B cell (primary cell): ENCODE measurements around the gene ST7L. TPM values are rescaled to one million over a fixed set of nuclear protein-coding genes. Genes with fewer than 3 reads are reported as not detected.

Source experiments
- ATAC-seq: fragments of 200-7000 bp; cut with Tn5 transposase; one replicate; pipeline ENCODE4 v1.10.0; 2021; ENCODE audit warnings: low read depth, mild to moderate bottlenecking, moderate number of reproducible peaks, moderate library complexity
- CTCF ChIA-PET: fragments of 350-600 bp; sonication (Branson Sonifier 250); formaldehyde crosslinking; loops from one replicate; lab custom pipeline; 2021; ENCODE audit warnings: antibody characterized with exemption, inconsistent platforms; lab: Charles Lee
- POLR2A ChIA-PET: fragments of 350-600 bp; sonication (Branson Sonifier 250); formaldehyde crosslinking; loops from one replicate; lab custom pipeline; 2021; ENCODE audit warnings: antibody characterized with exemption; lab: Charles Lee
- DNase-seq: peaks from one replicate; pipeline ENCODE4 v3.0.0; 2013
- H2AFZ ChIP-seq: 2 replicates; pipeline ENCODE4 v1.6.1; 2012; ENCODE audit warnings: mild to moderate bottlenecking, low read depth, low read length; ENCODE audit not compliant: insufficient read depth, poor library complexity, severe bottlenecking
- H3K27ac ChIP-seq, 2 donors: 1 replicate in 1 of 2; 2 replicates in 1 of 2; pipeline ENCODE4 v1.5.1; 2012 to 2013; ENCODE audit warnings: low read length in 2 of 2, mild to moderate bottlenecking in 2 of 2, moderate library complexity in 1 of 2
- H3K27me3 ChIP-seq, 4 experiments: fragments of 200-600 bp in 1 of 4; sonication (generic) in 1 of 4; replicated peaks in 1 of 4; 1 replicate in 2 of 4; 2 replicates in 2 of 4; pipeline versions ENCODE4 v1.6.1 to v1.7.0; 2013 to 2016; ENCODE audit warnings: low read length in 3 of 4, mild to moderate bottlenecking in 2 of 4, mixed read lengths in 1 of 4, moderate library complexity in 1 of 4; ENCODE audit not compliant: insufficient read depth in 4 of 4, control insufficient read depth in 3 of 4; ENCODE audit errors: control extremely low read depth in 1 of 4
- H3K36me3 ChIP-seq, 2 experiments: replicated peaks in 1 of 2; 1 replicate in 1 of 2; 2 replicates in 1 of 2; pipeline versions ENCODE4 v1.6.1 to v1.7.1; 2013; ENCODE audit warnings: low read length in 1 of 2; ENCODE audit not compliant: insufficient read depth in 2 of 2, control insufficient read depth in 1 of 2; ENCODE audit errors: control extremely low read depth in 1 of 2, extremely low read depth in 1 of 2
- H3K4me1 ChIP-seq, 2 donors: fragments of 200-600 bp in 1 of 2; sonication (generic) in 1 of 2; 1 replicate in 1 of 2; 2 replicates in 1 of 2; pipeline versions ENCODE4 v1.5.1 to v1.6.1; 2013 to 2017; ENCODE audit warnings: low read length in 2 of 2; ENCODE audit not compliant: control insufficient read depth in 2 of 2, insufficient read depth in 2 of 2
- H3K4me2 ChIP-seq: replicated peaks from 2 replicates; pipeline ENCODE3; 2012; ENCODE audit warnings: mild to moderate bottlenecking, low read depth, low read length; ENCODE audit not compliant: poor library complexity, severe bottlenecking
- H3K4me3 ChIP-seq, 5 experiments: fragments of 200-600 bp in 1 of 5; sonication (generic) in 1 of 5; 1 replicate in 3 of 5; 2 replicates in 2 of 5; pipeline versions ENCODE4 v1.5.1 to v1.7.0; 2011 to 2016; ENCODE audit warnings: low read length in 4 of 5, mild to moderate bottlenecking in 4 of 5, low read depth in 2 of 5, control low read depth in 1 of 5, moderate library complexity in 1 of 5; ENCODE audit not compliant: insufficient read depth in 1 of 5; ENCODE audit errors: control extremely low read depth in 1 of 5, extremely low read depth in 1 of 5
- H3K79me2 ChIP-seq: fragments of 200-600 bp; sonication (generic); one replicate; pipeline ENCODE4 v1.6.0; 2016; ENCODE audit warnings: low read length; ENCODE audit not compliant: control insufficient read depth, insufficient read depth
- H3K9ac ChIP-seq: fragments of 200-600 bp; sonication (generic); 2 replicates; pipeline ENCODE4 v1.6.1; 2017; ENCODE audit warnings: mild to moderate bottlenecking, low read length, moderate library complexity
- H3K9me3 ChIP-seq, 3 donors: one replicate each; pipeline versions ENCODE4 v1.6.1 to v1.7.1; 2013; ENCODE audit warnings: low read length in 2 of 3; ENCODE audit not compliant: control insufficient read depth in 2 of 3, insufficient read depth in 1 of 3; ENCODE audit errors: control extremely low read depth in 1 of 3
- H4K20me1 ChIP-seq: 2 replicates; pipeline ENCODE4 v1.6.0; 2012; ENCODE audit warnings: mild to moderate bottlenecking, low read length; ENCODE audit not compliant: insufficient read depth, control insufficient read depth, poor library complexity, severe bottlenecking
- H3K27ac Mint-ChIP-seq: one replicate; pipeline ENCODE4 v1.8.0; 2021; ENCODE audit warnings: mixed read lengths
- H3K27me3 Mint-ChIP-seq: one replicate; pipeline ENCODE4 v1.8.0; 2021; ENCODE audit warnings: mixed read lengths
- H3K4me1 Mint-ChIP-seq: one replicate; pipeline ENCODE4 v1.8.0; 2021; ENCODE audit warnings: mixed read lengths
- H3K4me3 Mint-ChIP-seq: one replicate; pipeline ENCODE4 v1.8.0; 2021; ENCODE audit warnings: mixed read lengths
- H3K9me3 Mint-ChIP-seq: one replicate; pipeline ENCODE4 v1.8.0; 2022; ENCODE audit warnings: mixed read lengths; ENCODE audit not compliant: insufficient read depth
- EZH2 ChIP-seq: IDR thresholded peaks from 2 replicates; pipeline ENCODE4 v1.6.1; 2012; ENCODE audit warnings: borderline replicate concordance, low read depth, mild to moderate bottlenecking, moderate library complexity, low read length; ENCODE audit not compliant: insufficient read depth, poor library complexity, severe bottlenecking
- intact Hi-C: fragments of 100-400 bp; cut with micrococcal nuclease; formaldehyde crosslinking; loops from one replicate; pipeline ENCODE4 v1.10.0; 2022
- polyA plus RNA-seq: library from polyadenylated mRNA; depleted of rRNA; stranded (reverse); fragments of >200 nt; gene quantifications from 2 replicates; pipeline ENCODE4 v1.2.3, GENCODE V29; 2012
- total RNA-seq, 2 donors: library from RNA; stranded (reverse); fragments of 120-200 nt in 1 of 2; gene quantifications; 1 replicate in 1 of 2; 2 replicates in 1 of 2; pipeline versions ENCODE4 v1.2.3 to v1.2.4, GENCODE V29; 2013 to 2022
- TF ChIP-seq, protein P1 (sequence below): fragments of 200-600 bp; IDR thresholded peaks from one replicate; pipeline ENCODE4 v1.8.0; 2022; ENCODE audit warnings: antibody characterized with exemption, mild to moderate bottlenecking

ST7L gene
- total and polyA plus RNA-seq, 2 donors (not counting 1 experiment from before 2014, with no cell fraction given) = 13.1 to 16.4 TPM

DNA sequence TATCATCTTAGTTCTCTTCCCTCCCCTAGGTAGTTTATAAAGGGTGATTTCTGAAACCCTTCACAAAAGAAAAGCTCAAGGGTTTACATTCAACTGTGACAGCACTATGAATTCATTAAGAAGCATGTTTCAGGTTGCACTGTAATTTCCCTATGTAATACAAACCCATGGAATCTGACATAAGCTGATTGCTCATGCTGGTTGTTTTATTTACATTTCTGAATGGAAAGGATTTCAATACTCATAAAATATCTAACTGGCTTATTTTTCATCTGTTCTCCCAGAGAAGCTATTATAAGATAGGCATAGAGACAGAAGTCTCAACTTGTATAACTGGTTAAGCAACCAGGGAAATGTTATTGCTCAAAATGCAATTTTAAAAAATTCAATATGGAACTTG is 89.6 kb downstream of the ST7L start:
- intact Hi-C loops = no loop called here
- Mint-ChIP-seq H3K27ac (no peak overlapping the region), H3K4me3 (no peak overlapping the region), H3K4me1 (no peaks in the 10 kb centered on the region), H3K27me3 (no peaks in the 10 kb centered on the region), H3K9me3 (no peaks in the 10 kb centered on the region)
- no peak for DNase-seq
- no peak overlapping the region for H3K27ac ChIP-seq
- no peaks in the 10 kb centered on the region for H3K9me3 ChIP-seq
- POLR2A ChIA-PET = no interaction called here
- TF ChIP-seq, protein P1, sequence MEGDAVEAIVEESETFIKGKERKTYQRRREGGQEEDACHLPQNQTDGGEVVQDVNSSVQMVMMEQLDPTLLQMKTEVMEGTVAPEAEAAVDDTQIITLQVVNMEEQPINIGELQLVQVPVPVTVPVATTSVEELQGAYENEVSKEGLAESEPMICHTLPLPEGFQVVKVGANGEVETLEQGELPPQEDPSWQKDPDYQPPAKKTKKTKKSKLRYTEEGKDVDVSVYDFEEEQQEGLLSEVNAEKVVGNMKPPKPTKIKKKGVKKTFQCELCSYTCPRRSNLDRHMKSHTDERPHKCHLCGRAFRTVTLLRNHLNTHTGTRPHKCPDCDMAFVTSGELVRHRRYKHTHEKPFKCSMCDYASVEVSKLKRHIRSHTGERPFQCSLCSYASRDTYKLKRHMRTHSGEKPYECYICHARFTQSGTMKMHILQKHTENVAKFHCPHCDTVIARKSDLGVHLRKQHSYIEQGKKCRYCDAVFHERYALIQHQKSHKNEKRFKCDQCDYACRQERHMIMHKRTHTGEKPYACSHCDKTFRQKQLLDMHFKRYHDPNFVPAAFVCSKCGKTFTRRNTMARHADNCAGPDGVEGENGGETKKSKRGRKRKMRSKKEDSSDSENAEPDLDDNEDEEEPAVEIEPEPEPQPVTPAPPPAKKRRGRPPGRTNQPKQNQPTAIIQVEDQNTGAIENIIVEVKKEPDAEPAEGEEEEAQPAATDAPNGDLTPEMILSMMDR = no peak
- no peak for TF ChIP-seq EZH2
- CTCF ChIA-PET = no interaction called here
- H3K9ac ChIP-seq = no peak overlapping the region
- H3K4me3 ChIP-seq = no peak overlapping the region
- H3K27me3 ChIP-seq = no peaks in the 10 kb centered on the region
- no peak overlapping the region for H2AFZ ChIP-seq
- no peak overlapping the region for H3K4me2 ChIP-seq
- no peak for ATAC-seq
- H4K20me1 ChIP-seq = no peaks in the 10 kb centered on the region
- H3K79me2 ChIP-seq = no peaks in the 10 kb centered on the region
- peaks cover 0 to 4% of the 10 kb centered on the region in 2 experiments for H3K36me3 ChIP-seq
- H3K4me1 ChIP-seq = no peaks in the 10 kb centered on the region

GRCh38 chr1:112528076-112528475 is 90.9 kb downstream of the ST7L start:
- no peaks in the 10 kb centered on the region for H4K20me1 ChIP-seq
- no peaks in the 10 kb centered on the region for H3K4me1 Mint-ChIP-seq
- no peak overlapping the region for H3K4me3 ChIP-seq
- ATAC-seq (no peak), DNase-seq (no peak)
- no peak overlapping the region for H3K9ac ChIP-seq
- no peak overlapping the region for H3K4me3 Mint-ChIP-seq
- H3K27me3 ChIP-seq = no peaks in the 10 kb centered on the region
- POLR2A ChIA-PET = no interaction called here
- no peak overlapping the region for H3K4me2 ChIP-seq
- H2AFZ ChIP-seq = no peak overlapping the region
- TF ChIP-seq EZH2 = no peak
- TF ChIP-seq, protein P1 = no peak
- CTCF ChIA-PET = no interaction called here
- H3K36me3 ChIP-seq = peaks cover 0 to 4% of the 10 kb centered on the region in 2 experiments
- no peaks in the 10 kb centered on the region for H3K4me1 ChIP-seq
- no peak overlapping the region for H3K27ac Mint-ChIP-seq
- no peak overlapping the region for H3K27ac ChIP-seq
- no peaks in the 10 kb centered on the region for H3K79me2 ChIP-seq
- intact Hi-C loops = no loop called here
- no peaks in the 10 kb centered on the region for H3K9me3 Mint-ChIP-seq
- no peaks in the 10 kb centered on the region for H3K27me3 Mint-ChIP-seq
- no peaks in the 10 kb centered on the region for H3K9me3 ChIP-seq
